CD14-positive monocyte (primary cell): ENCODE data around the gene LYVE1. TPM values are rescaled to one million over a fixed set of nuclear protein-coding genes. Genes with fewer than 3 reads are reported as not detected.

Experiments used
- DNase-seq, 3 donors: peaks; one replicate each; pipeline ENCODE4 v3.0.0-alpha.2; 2011 to 2022
- H2AFZ ChIP-seq: 2 replicates; pipeline ENCODE4 v1.6.0; 2012; ENCODE audit warnings: mild to moderate bottlenecking, low read depth, low read length, inconsistent platforms; ENCODE audit not compliant: insufficient read depth, poor library complexity, severe bottlenecking
- H3K27ac ChIP-seq, 2 donors: 1 replicate in 1 of 2; 2 replicates in 1 of 2; pipeline ENCODE4 v1.5.1; 2012 to 2013; ENCODE audit warnings: low read length in 2 of 2, control low read depth in 1 of 2, inconsistent platforms in 1 of 2, low read depth in 1 of 2, mild to moderate bottlenecking in 1 of 2
- H3K27me3 ChIP-seq, 2 donors: one replicate each; pipeline versions ENCODE4 v1.6.0 to v1.6.1; 2011 to 2013; ENCODE audit warnings: low read length in 2 of 2; ENCODE audit not compliant: control insufficient read depth in 2 of 2, insufficient read depth in 2 of 2
- H3K36me3 ChIP-seq, 2 donors: replicated peaks in 1 of 2; 1 replicate in 1 of 2; 2 replicates in 1 of 2; pipeline versions ENCODE4 v1.5.1 to v1.6.1; 2012 to 2013; ENCODE audit warnings: low read length in 2 of 2, control low read depth in 1 of 2, inconsistent platforms in 1 of 2, mild to moderate bottlenecking in 1 of 2; ENCODE audit not compliant: insufficient read depth in 2 of 2, control insufficient read depth in 1 of 2
- H3K4me1 ChIP-seq, 2 donors: 1 replicate in 1 of 2; 2 replicates in 1 of 2; pipeline versions ENCODE4 v1.5.1 to v1.6.1; 2012 to 2013; ENCODE audit warnings: low read length in 2 of 2, control low read depth in 1 of 2, inconsistent platforms in 1 of 2, mild to moderate bottlenecking in 1 of 2, moderate library complexity in 1 of 2; ENCODE audit not compliant: insufficient read depth in 2 of 2, control insufficient read depth in 1 of 2
- H3K4me2 ChIP-seq: replicated peaks from 2 replicates; pipeline ENCODE3; 2012; ENCODE audit warnings: low read length, moderate library complexity, mild to moderate bottlenecking; ENCODE audit not compliant: poor library complexity, severe bottlenecking; ENCODE audit errors: extremely low read depth
- H3K4me3 ChIP-seq, 3 experiments: fragments of 200-600 bp in 1 of 3; sonication (generic) in 1 of 3; replicated peaks in 1 of 3; 1 replicate in 2 of 3; 2 replicates in 1 of 3; pipeline ENCODE4 v1.5.1; 2011 to 2013; ENCODE audit warnings: low read length in 3 of 3, mild to moderate bottlenecking in 3 of 3, control low read depth in 2 of 3, low read depth in 2 of 3, inconsistent platforms in 1 of 3, moderate library complexity in 1 of 3
- H3K79me2 ChIP-seq: 2 replicates; pipeline ENCODE4 v1.6.0; 2012; ENCODE audit warnings: mild to moderate bottlenecking, control low read depth, inconsistent platforms, low read length, moderate library complexity; ENCODE audit not compliant: insufficient read depth
- H3K9ac ChIP-seq: 2 replicates; pipeline ENCODE4 v1.6.0; 2017; ENCODE audit warnings: low read length, mild to moderate bottlenecking; ENCODE audit not compliant: insufficient read depth, poor library complexity, severe bottlenecking
- H3K9me3 ChIP-seq, 2 donors: replicated peaks in 1 of 2; 1 replicate in 1 of 2; 2 replicates in 1 of 2; pipeline versions ENCODE4 v1.5.1 to v1.6.1; 2012 to 2013; ENCODE audit warnings: low read length in 2 of 2, control low read depth in 1 of 2; ENCODE audit not compliant: control insufficient read depth in 1 of 2, insufficient read depth in 1 of 2
- H4K20me1 ChIP-seq: 2 replicates; pipeline ENCODE4 v1.6.0; 2012; ENCODE audit warnings: mild to moderate bottlenecking, low read length, control low read depth, moderate library complexity; ENCODE audit not compliant: insufficient read depth
- H3K27ac Mint-ChIP-seq, 7 donors: one replicate each; pipeline ENCODE4 v1.8.0; 2020; ENCODE audit warnings: mild to moderate bottlenecking in 7 of 7, mixed read lengths in 7 of 7, moderate library complexity in 6 of 7, inconsistent platforms in 2 of 7
- H3K27me3 Mint-ChIP-seq, 3 donors: one replicate each; pipeline ENCODE4 v1.8.0; 2021 to 2022; ENCODE audit warnings: low read depth in 3 of 3, mild to moderate bottlenecking in 3 of 3, mixed read lengths in 3 of 3, moderate library complexity in 3 of 3, inconsistent platforms in 1 of 3
- H3K36me3 Mint-ChIP-seq, 2 donors: one replicate each; pipeline ENCODE4 v1.8.0; 2020; ENCODE audit warnings: mixed read lengths in 2 of 2, inconsistent platforms in 1 of 2, mild to moderate bottlenecking in 1 of 2
- H3K4me1 Mint-ChIP-seq: one replicate; pipeline ENCODE4 v1.8.0; 2020; ENCODE audit warnings: mild to moderate bottlenecking, mixed read lengths
- H3K4me3 Mint-ChIP-seq, 2 donors: one replicate each; pipeline ENCODE4 v1.8.0; 2020; ENCODE audit warnings: mild to moderate bottlenecking in 2 of 2, mixed read lengths in 2 of 2, moderate library complexity in 1 of 2
- H3K9me3 Mint-ChIP-seq, 7 donors: one replicate each; pipeline ENCODE4 v1.8.0; 2020 to 2022; ENCODE audit warnings: mixed read lengths in 7 of 7, mild to moderate bottlenecking in 6 of 7, moderate library complexity in 6 of 7, inconsistent platforms in 2 of 7
- CTCF ChIP-seq: fragments of 200-600 bp; IDR thresholded peaks from one replicate; pipeline ENCODE4 v1.8.0; 2022; ENCODE audit warnings: antibody characterized with exemption, mild to moderate bottlenecking
- WGBS: methylation state at CpG from one replicate; pipeline ENCODE4 v1.1.5; 2013; ENCODE audit warnings: missing lambda C conversion rate; ENCODE audit not compliant: insufficient coverage; 5-methylcytosine and 5-hydroxymethylcytosine counted together
- intact Hi-C, 2 donors: fragments of 100-400 bp; cut with micrococcal nuclease; formaldehyde crosslinking; loops; one replicate each; pipeline versions ENCODE4 v1.15.0 to v1.15.1; 2023
- polyA plus RNA-seq, 3 donors: library from polyadenylated mRNA; depleted of rRNA in 1 of 3; unstranded in 2 of 3; stranded (reverse) in 1 of 3; fragments of 300-500 nt in 2 of 3; fragments of >200 nt in 1 of 3; fragmentation: Illumina TruSeq in 2 of 3; gene quantifications; 1 replicate in 2 of 3; 2 replicates in 1 of 3; pipeline ENCODE4 v1.2.3, GENCODE V29; 2012 to 2021

Gene LYVE1
- polyA plus RNA-seq, 3 donors, result 0.07 to 0.31 TPM; not detected in 1

- no peak overlapping the region for H3K27ac ChIP-seq
- peaks cover 0 to 4% of the 10 kb centered on the region in 2 donors for H3K4me1 ChIP-seq
- Mint-ChIP-seq H3K9me3 (no peaks in the 10 kb centered on the region), H3K36me3 (peaks cover 14 to 25% of the 10 kb centered on the region in 2 donors), H3K4me3 (no peak overlapping the region), H3K27ac (no peak overlapping the region), H3K4me1 (peaks cover 11% of the 10 kb centered on the region), H3K27me3 (peaks cover 2 to 5% (median 4%) of the 10 kb centered on the region in 3 donors)
- no peaks in the 10 kb centered on the region for H3K27me3 ChIP-seq
- no peaks in the 10 kb centered on the region for H3K79me2 ChIP-seq
- no peaks in the 10 kb centered on the region for H3K9me3 ChIP-seq
- no peak overlapping the region for H3K9ac ChIP-seq
- H3K36me3 ChIP-seq, result peaks cover 6 to 15% of the 10 kb centered on the region in 2 donors
- H3K4me2 ChIP-seq, result no peak overlapping the region
- H4K20me1 ChIP-seq, result no peaks in the 10 kb centered on the region
- no peak overlapping the region for H2AFZ ChIP-seq
- intact Hi-C loops, result no loop called here
- no peak for TF ChIP-seq CTCF
- DNase-seq, result no peak
- no peak overlapping the region for H3K4me3 ChIP-seq
Observed at GRCh38 chr11:10573028-10573427, 4.6 kb upstream of the LYVE1 start.

GRCh38 chr11:10572533-10572932 is 4.1 kb upstream of the LYVE1 start:
- H3K4me1 ChIP-seq, result peaks cover 0 to 4% of the 10 kb centered on the region in 2 donors
- Mint-ChIP-seq H3K36me3 (peaks cover 11 to 24% of the 10 kb centered on the region in 2 donors), H3K27me3 (peaks cover 2 to 6% (median 5%) of the 10 kb centered on the region in 3 donors), H3K4me3 (no peak overlapping the region), H3K27ac (no peak overlapping the region), H3K9me3 (no peaks in the 10 kb centered on the region), H3K4me1 (peaks cover 11% of the 10 kb centered on the region)
- H3K9ac ChIP-seq, result no peak overlapping the region
- H3K4me2 ChIP-seq, result no peak overlapping the region
- H4K20me1 ChIP-seq, result no peaks in the 10 kb centered on the region
- no CpG with 5 or more reads among the region's 2 CpGs for WGBS
- H3K27me3 ChIP-seq, result no peaks in the 10 kb centered on the region
- no peak for TF ChIP-seq CTCF
- H3K36me3 ChIP-seq, result peaks cover 6 to 15% of the 10 kb centered on the region in 2 donors
- intact Hi-C loops, result no loop called here
- no peaks in the 10 kb centered on the region for H3K79me2 ChIP-seq
- H3K4me3 ChIP-seq, result no peak overlapping the region
- H3K27ac ChIP-seq, result no peak overlapping the region
- no peak for DNase-seq
- H3K9me3 ChIP-seq, result no peaks in the 10 kb centered on the region
- H2AFZ ChIP-seq, result no peak overlapping the region
